Neural cell (in vitro differentiated cells): ENCODE results near the gene PRSS2. TPM values are rescaled to one million over a fixed set of nuclear protein-coding genes. Genes with fewer than 3 reads are reported as not detected.

Source experiments
- H2AFZ ChIP-seq: fragments of 200-600, 300-800 bp; sonication (generic), shearing (Covaris generic); 2 replicates; pipeline ENCODE4 v1.6.0; 2014; ENCODE audit warnings: low read depth, mild to moderate bottlenecking, antibody characterized with exemption, low read length, moderate library complexity
- H3F3A ChIP-seq: fragments of 200-600 bp; shearing (Covaris generic); 2 replicates; pipeline ENCODE4 v1.6.1; 2016; ENCODE audit warnings: mild to moderate bottlenecking, moderate library complexity, mixed read lengths, antibody characterized with exemption, low read length; ENCODE audit not compliant: insufficient read depth, poor library complexity, severe bottlenecking
- H3K27ac ChIP-seq: fragments of 200-600, 300-800 bp; sonication (generic), shearing (Covaris generic); 2 replicates; pipeline ENCODE4 v1.5.1; 2014; ENCODE audit warnings: mild to moderate bottlenecking, low read length, moderate library complexity
- H3K27me3 ChIP-seq: fragments of 300-800, 200-600 bp; sonication (generic), shearing (Covaris generic); 2 replicates; pipeline ENCODE4 v1.6.0; 2014; ENCODE audit warnings: mild to moderate bottlenecking, low read depth, low read length, moderate library complexity; ENCODE audit not compliant: insufficient read depth
- H3K36me3 ChIP-seq: fragments of 300-800, 200-600 bp; sonication (generic), shearing (Covaris generic); 2 replicates; pipeline ENCODE4 v1.5.1; 2014; ENCODE audit warnings: mild to moderate bottlenecking, antibody characterized with exemption, low read length, moderate library complexity; ENCODE audit not compliant: insufficient read depth
- H3K4me2 ChIP-seq: fragments of 300-800, 200-600 bp; sonication (generic), shearing (Covaris generic); 2 replicates; pipeline ENCODE4 v1.6.0; 2014; ENCODE audit warnings: mild to moderate bottlenecking, low read length
- H3K4me3 ChIP-seq: fragments of 300-800, 200-600 bp; sonication (generic), shearing (Covaris generic); 2 replicates; pipeline ENCODE4 v1.5.1; 2014; ENCODE audit warnings: mild to moderate bottlenecking, low read length, moderate library complexity
- H3K79me2 ChIP-seq: fragments of 200-600 bp; shearing (Covaris generic); replicated peaks from 2 replicates; pipeline ENCODE4 v1.6.0; 2014; ENCODE audit warnings: mild to moderate bottlenecking, low read length, moderate library complexity; ENCODE audit not compliant: insufficient read depth
- H3K9ac ChIP-seq: fragments of 300-800, 200-600 bp; sonication (generic), shearing (Covaris generic); 2 replicates; pipeline ENCODE4 v1.6.1; 2016; ENCODE audit warnings: mild to moderate bottlenecking, low read length, mixed read lengths
- H3K9me2 ChIP-seq: fragments of 200-600 bp; shearing (Covaris generic); 2 replicates; pipeline ENCODE4 v1.6.1; 2016; ENCODE audit warnings: mild to moderate bottlenecking, low read length, mixed read lengths; ENCODE audit not compliant: insufficient read depth
- H3K9me3 ChIP-seq: fragments of 200-600, 300-800 bp; sonication (generic), shearing (Covaris generic); 2 replicates; pipeline ENCODE4 v1.6.1; 2016; ENCODE audit warnings: mild to moderate bottlenecking, mixed run types, low read length, moderate library complexity, mixed read lengths
- H4K20me1 ChIP-seq: fragments of 200-600 bp; shearing (Covaris generic); 2 replicates; pipeline ENCODE4 v1.6.1; 2016; ENCODE audit warnings: mild to moderate bottlenecking, mixed run types; ENCODE audit not compliant: insufficient read depth
- CTCF ChIP-seq: fragments of 450-650 bp; IDR thresholded peaks from 2 replicates; pipeline ENCODE4 v1.5.1; 2014; ENCODE audit warnings: antibody characterized with exemption, mild to moderate bottlenecking, moderate library complexity; ENCODE audit not compliant: poor library complexity, severe bottlenecking
- EP300 ChIP-seq: fragments of 450-650 bp; conservative IDR thresholded peaks from 2 replicates; pipeline ENCODE4 v1.6.1; 2014; ENCODE audit warnings: antibody characterized with exemption, mild to moderate bottlenecking, moderate library complexity; ENCODE audit not compliant: poor library complexity, severe bottlenecking
- EZH2 ChIP-seq: fragments of 200-600, 300-800 bp; shearing (Covaris generic), sonication (generic); IDR thresholded peaks from 2 replicates; pipeline ENCODE4 v1.6.1; 2014; ENCODE audit warnings: antibody characterized with exemption, low read length, borderline replicate concordance, mild to moderate bottlenecking; ENCODE audit not compliant: insufficient read depth, poor library complexity, severe bottlenecking
- MXI1 ChIP-seq: fragments of 450-650 bp; conservative IDR thresholded peaks from 2 replicates; pipeline ENCODE4 v1.6.1; 2014; ENCODE audit warnings: antibody characterized with exemption, mild to moderate bottlenecking; ENCODE audit not compliant: poor library complexity, severe bottlenecking
- POLR2AphosphoS5 ChIP-seq: IDR thresholded peaks from 2 replicates; pipeline ENCODE4 v1.6.1; 2012
- RAD21 ChIP-seq: fragments of 450-650 bp; conservative IDR thresholded peaks from 2 replicates; pipeline ENCODE4 v1.6.1; 2014; ENCODE audit warnings: antibody characterized with exemption, mild to moderate bottlenecking, moderate library complexity
- REST ChIP-seq: IDR thresholded peaks from 2 replicates; pipeline ENCODE4 v1.6.1; 2012; ENCODE audit warnings: borderline replicate concordance
- SMC3 ChIP-seq: fragments of 450-650 bp; conservative IDR thresholded peaks from 2 replicates; pipeline ENCODE4 v1.6.1; 2014; ENCODE audit warnings: antibody characterized with exemption, mild to moderate bottlenecking, moderate library complexity; ENCODE audit not compliant: poor library complexity
- TAF1 ChIP-seq: IDR thresholded peaks from 2 replicates; pipeline ENCODE4 v1.6.1; 2012; ENCODE audit warnings: low read depth
- polyA plus RNA-seq: library from polyadenylated mRNA; depleted of rRNA; stranded (reverse); fragments of >200 nt; gene quantifications from 2 replicates; pipeline ENCODE4 v1.2.3, GENCODE V29; 2014

The PRSS2 gene
- polyA plus RNA-seq, 1 donor from 2014 or later: not detected

GRCh38 chr7:142799437-142799835 lies 28.7 kb downstream of the PRSS2 start:
- H3K27me3 ChIP-seq: peaks cover 54% of the 10 kb centered on the region
- no peaks in the 10 kb centered on the region for H3K36me3 ChIP-seq
- no peaks in the 10 kb centered on the region for H3K9me2 ChIP-seq
- H2AFZ ChIP-seq: no peak overlapping the region
- no peaks in the 10 kb centered on the region for H3K9me3 ChIP-seq
- no peak overlapping the region for H3K4me2 ChIP-seq
- H3K79me2 ChIP-seq: no peaks in the 10 kb centered on the region
- TF ChIP-seq CTCF: no peak
- no peak for TF ChIP-seq EZH2
- no peak for TF ChIP-seq EP300
- TF ChIP-seq RAD21: no peak
- TF ChIP-seq REST: no peak
- no peak for TF ChIP-seq SMC3
- H3K27ac ChIP-seq: no peak overlapping the region
- no peaks in the 10 kb centered on the region for H4K20me1 ChIP-seq
- no peaks in the 10 kb centered on the region for H3F3A ChIP-seq
- H3K9ac ChIP-seq: no peak overlapping the region
- H3K4me3 ChIP-seq: no peak overlapping the region

GRCh38 chr7:142800088-142800487 lies 29.3 kb downstream of the PRSS2 start:
- Histone ChIP-seq H3K9me3 (no peaks in the 10 kb centered on the region), H3K27ac (no peak overlapping the region), H3K27me3 (peaks cover 51% of the 10 kb centered on the region), H3K36me3 (no peaks in the 10 kb centered on the region), H3K79me2 (no peaks in the 10 kb centered on the region), H3K9me2 (no peaks in the 10 kb centered on the region), H3K9ac (no peak overlapping the region), H4K20me1 (no peaks in the 10 kb centered on the region), H3F3A (no peaks in the 10 kb centered on the region), H3K4me3 (no peak overlapping the region), H3K4me2 (no peak overlapping the region), H2AFZ (no peak overlapping the region)
- TF ChIP-seq REST (no peak), SMC3 (no peak), POLR2AphosphoS5 (no peak), EZH2 (no peak), RAD21 (no peak), MXI1 (no peak), TAF1 (no peak), EP300 (no peak), CTCF (no peak)
